Measurements from ENCODE around the gene SLC29A2.

SLC29A2 gene

GRCh38 chr11:66412110-66412509 is 40.5 kb upstream of the SLC29A2 start:
- no peak overlapping the region for H3K4me3 ChIP-seq
- intact Hi-C loops (cut with DNase I; ENCODE audit: low total_unique reads): no loop called here
- peak overlapping the region in 1 of 2 donors; percentile 20 for H3K27ac ChIP-seq
- no peaks in the 10 kb centered on the region for H3K27me3 ChIP-seq
- H3K9me3 ChIP-seq: no peaks in the 10 kb centered on the region
- no peaks in the 10 kb centered on the region for H3K36me3 ChIP-seq
- TF ChIP-seq CTCF (IDR thresholded peaks at IDR 0.05): no peak
- DNase-seq: no peak
- peaks cover 5 to 67% (median 23%) of the 10 kb centered on the region in 4 donors for H3K4me1 ChIP-seq

GRCh38 chr11:66411323-66411722 is 39.8 kb upstream of the SLC29A2 start:
- DNase-seq: no peak
- Histone ChIP-seq H3K9me3 (no peaks in the 10 kb centered on the region), H3K27ac (peak overlapping the region in 1 of 2 donors; percentile 20), H3K27me3 (no peaks in the 10 kb centered on the region), H3K4me1 (peaks cover 5 to 60% (median 23%) of the 10 kb centered on the region in 4 donors), H3K4me3 (peak overlapping the region in 1 of 2 donors; percentile 17), H3K36me3 (no peaks in the 10 kb centered on the region)
- TF ChIP-seq CTCF (IDR thresholded peaks at IDR 0.05): no peak
- intact Hi-C loops (cut with DNase I; ENCODE audit: low total_unique reads): no loop called here

- no peaks in the 10 kb centered on the region for H3K36me3 ChIP-seq
- H3K27me3 ChIP-seq: peaks cover 0 to 1% of the 10 kb centered on the region in 2 donors
- peaks cover 5 to 57% (median 23%) of the 10 kb centered on the region in 4 donors for H3K4me1 ChIP-seq
- H3K4me3 ChIP-seq: no peak overlapping the region
- no peak for DNase-seq
- intact Hi-C loops (cut with DNase I; ENCODE audit: low total_unique reads): no loop called here
- peak overlapping the region in 1 of 2 donors; percentile 70 for H3K27ac ChIP-seq
- no peaks in the 10 kb centered on the region for H3K9me3 ChIP-seq
- TF ChIP-seq CTCF (IDR thresholded peaks at IDR 0.05): no peak
These were observed 38.6 kb upstream of the SLC29A2 start for GRCh38 chr11:66410191-66410590.

GRCh38 chr11:66409226-66409625 is 37.7 kb upstream of the SLC29A2 start:
- Histone ChIP-seq H3K27ac (peak overlapping the region; percentile 70), H3K4me1 (peaks cover 5 to 54% (median 23%) of the 10 kb centered on the region in 4 donors), H3K36me3 (no peaks in the 10 kb centered on the region), H3K9me3 (no peaks in the 10 kb centered on the region), H3K27me3 (peaks cover 0 to 8% of the 10 kb centered on the region in 2 donors), H3K4me3 (peak overlapping the region; percentile 50 to 59)
- DNase-seq: no peak
- intact Hi-C loops (cut with DNase I; ENCODE audit: low total_unique reads): loop anchor here (2.0 kb wide), 1 partner anchor 22 kb away; no protein-coding TSS in a partner anchor
- TF ChIP-seq CTCF (IDR thresholded peaks at IDR 0.05): no peak

DNA sequence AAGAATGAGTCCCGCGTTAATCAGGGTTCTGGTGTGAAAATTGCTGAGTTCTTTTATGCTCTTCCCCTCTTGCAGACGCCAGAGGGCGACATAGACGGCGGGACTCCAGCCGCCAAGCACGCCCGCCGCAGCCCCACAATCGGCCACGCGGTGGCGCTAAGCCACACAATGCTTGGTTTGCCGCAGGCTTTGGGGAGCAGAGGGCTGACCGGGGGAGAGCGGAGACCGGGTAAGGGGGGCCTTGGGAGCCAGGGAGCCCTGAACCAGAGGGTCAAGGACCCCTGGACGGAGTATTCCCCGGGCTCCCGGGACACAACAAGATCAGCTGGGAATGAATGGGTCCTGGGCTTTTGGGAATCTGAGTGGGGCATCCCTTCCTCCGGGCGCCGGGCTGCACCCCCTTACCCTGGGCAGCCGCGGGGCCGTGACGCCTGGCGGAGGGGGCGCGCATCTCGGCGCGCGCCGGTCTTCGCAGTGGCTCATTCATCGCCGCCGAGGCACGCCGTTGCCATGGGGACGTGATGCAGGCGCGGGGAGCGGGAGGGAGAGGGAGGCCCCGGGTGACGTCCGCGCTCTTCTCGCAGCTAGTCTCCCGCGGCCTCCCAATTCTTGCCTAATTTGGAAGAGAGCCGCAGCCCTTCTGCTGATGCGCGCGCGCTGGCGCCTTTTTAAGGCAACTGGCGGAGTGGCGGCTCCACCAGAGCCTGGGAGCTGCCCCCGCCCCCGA is 37.1 kb upstream of the SLC29A2 start:
- Histone ChIP-seq H3K9me3 (no peaks in the 10 kb centered on the region), H3K36me3 (no peaks in the 10 kb centered on the region), H3K4me1 (peaks cover 5 to 48% (median 21%) of the 10 kb centered on the region in 4 donors), H3K4me3 (peak overlapping the region; percentile 50 to 59), H3K27ac (peak overlapping the region; percentile 70), H3K27me3 (peaks cover 0 to 12% of the 10 kb centered on the region in 2 donors)
- DNase-seq: peak; percentile 90 to 96
- intact Hi-C loops (cut with DNase I; ENCODE audit: low total_unique reads): loop anchor here (2.0 kb wide), 1 partner anchor 22 kb away; no protein-coding TSS in a partner anchor
- peak; percentile 100 for TF ChIP-seq CTCF (IDR thresholded peaks at IDR 0.05)

Data from tibial artery (tissue), 4 donors.